ENCODE data around the gene DLGAP4. TPM values are rescaled to one million over a fixed set of nuclear protein-coding genes. Genes with fewer than 3 reads are reported as not detected.

DLGAP4 gene
- polyA plus RNA-seq, 1 experiment, result 34.9 TPM

- H3K36me3 ChIP-seq (ENCODE audit: control insufficient read depth, insufficient read depth, low read length), result peaks cover 37% of the 10 kb centered on the region
- DNase-seq (ENCODE audit: low read depth), result no peak
- ChIA-PET POLR2A (no interaction called here), CTCF (interaction anchor here (0.6 to 1.9 kb wide), 3 partner anchors 10 to 36 kb away, joined by 3 to 6 read pairs (median 3); no protein-coding TSS in a partner anchor)
- H3K4me3 ChIP-seq (ENCODE audit: low read depth, low read length), result no peak overlapping the region
- no peak for TF ChIP-seq CTCF (IDR thresholded peaks at IDR 0.05; ENCODE audit: insufficient read depth, low read depth, low read length)
- H3K27me3 ChIP-seq (ENCODE audit: control insufficient read depth, insufficient read depth, low read length), result no peaks in the 10 kb centered on the region
Measured at GRCh38 chr20:36528875-36529417, 222.8 kb downstream of the DLGAP4 start.

- peaks cover 12% of the 10 kb centered on the region for H3K36me3 ChIP-seq (ENCODE audit: control insufficient read depth, insufficient read depth, low read length)
- no peak for TF ChIP-seq CTCF (IDR thresholded peaks at IDR 0.05; ENCODE audit: insufficient read depth, low read depth, low read length)
- DNase-seq (ENCODE audit: low read depth), result no peak
- ChIA-PET CTCF (no interaction called here), POLR2A (no interaction called here)
- no peaks in the 10 kb centered on the region for H3K27me3 ChIP-seq (ENCODE audit: control insufficient read depth, insufficient read depth, low read length)
- no peak overlapping the region for H3K4me3 ChIP-seq (ENCODE audit: low read depth, low read length)
Measured at GRCh38 chr20:36532388-36532787, 226.2 kb downstream of the DLGAP4 start.

- Histone ChIP-seq H3K27me3 (ENCODE audit: control insufficient read depth, insufficient read depth, low read length) (no peaks in the 10 kb centered on the region), H3K4me3 (ENCODE audit: low read depth, low read length) (no peak overlapping the region), H3K36me3 (ENCODE audit: control insufficient read depth, insufficient read depth, low read length) (peaks cover 9% of the 10 kb centered on the region)
- no peak for TF ChIP-seq CTCF (IDR thresholded peaks at IDR 0.05; ENCODE audit: insufficient read depth, low read depth, low read length)
- POLR2A ChIA-PET, result no interaction called here
- no peak for DNase-seq (ENCODE audit: low read depth)
- CTCF ChIA-PET, result no interaction called here
Measured at GRCh38 chr20:36532822-36533221, 226.7 kb downstream of the DLGAP4 start.

DNA sequence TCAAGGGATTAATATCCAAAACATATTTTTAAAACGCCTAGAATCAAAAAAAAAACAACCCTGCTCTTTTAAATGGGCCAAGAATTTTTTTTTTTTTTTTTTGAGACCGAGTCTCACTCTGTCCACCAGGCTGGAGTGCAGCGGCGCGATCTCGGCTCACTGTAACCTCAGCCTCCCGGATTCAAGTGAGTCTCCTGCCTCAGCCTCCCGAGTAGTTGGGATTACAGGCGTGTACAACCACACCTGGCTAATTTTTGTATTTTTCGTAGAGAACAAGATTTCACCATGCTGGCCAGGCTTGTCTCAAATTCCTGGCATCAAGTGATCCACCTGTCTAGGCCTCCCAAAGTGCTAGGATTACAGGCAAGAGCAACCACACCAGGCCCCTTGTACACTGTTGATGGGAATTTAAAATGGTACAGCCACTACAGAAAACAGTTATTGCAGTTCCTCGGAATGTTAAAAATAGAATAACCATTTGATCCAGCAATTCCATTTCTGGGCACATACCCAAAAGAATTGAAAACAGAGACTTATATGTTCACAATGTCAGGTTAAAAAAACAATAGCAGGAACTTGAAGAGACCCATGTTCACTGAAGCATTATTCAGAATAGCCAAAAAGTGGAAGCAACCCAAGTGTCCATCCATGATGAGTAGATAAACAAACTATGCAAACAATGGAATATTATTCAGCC is 232.0 kb downstream of the DLGAP4 start:
- POLR2A ChIA-PET, result no interaction called here
- no peak for TF ChIP-seq CTCF (IDR thresholded peaks at IDR 0.05; ENCODE audit: insufficient read depth, low read depth, low read length)
- CTCF ChIA-PET, result interaction anchor here (0.8 kb wide), 1 partner anchor 336 kb away, joined by 3 read pairs; no protein-coding TSS in a partner anchor
- DNase-seq (ENCODE audit: low read depth), result no peak
- no peaks in the 10 kb centered on the region for H3K36me3 ChIP-seq (ENCODE audit: control insufficient read depth, insufficient read depth, low read length)
- no peak overlapping the region for H3K4me3 ChIP-seq (ENCODE audit: low read depth, low read length)
- H3K27me3 ChIP-seq (ENCODE audit: control insufficient read depth, insufficient read depth, low read length), result no peaks in the 10 kb centered on the region

DNA sequence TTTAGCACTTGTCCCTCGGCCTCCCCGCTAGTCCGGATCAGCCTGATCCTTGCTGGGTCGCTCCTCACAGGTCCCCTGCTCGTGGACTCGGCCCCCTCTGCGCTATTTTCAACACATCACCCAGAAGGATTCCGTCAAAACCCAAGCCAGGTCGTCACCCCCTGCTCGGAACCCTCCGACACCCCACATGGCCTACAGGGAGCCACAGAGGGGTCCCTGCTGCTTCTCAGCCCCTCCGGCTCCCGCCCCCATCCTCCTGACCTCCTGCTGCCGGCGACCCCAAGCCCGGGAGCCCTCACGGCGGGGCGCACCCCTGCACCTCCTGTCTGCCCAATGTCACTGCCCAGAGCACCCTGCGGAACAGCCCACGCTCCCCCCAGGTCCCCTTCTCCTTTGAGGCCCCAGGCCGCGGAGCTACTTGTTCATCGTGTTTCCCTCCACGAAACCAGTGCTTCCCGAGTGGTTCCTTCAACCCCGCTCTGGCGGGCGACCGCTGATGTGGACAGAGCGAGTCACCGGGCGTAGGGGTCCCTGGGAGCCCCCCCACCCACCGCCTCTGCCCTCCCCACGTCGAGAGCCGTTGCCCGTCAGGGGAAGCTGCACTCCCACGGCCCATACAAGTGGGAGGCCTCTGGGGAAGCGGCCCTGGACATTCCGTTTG is 234.5 kb downstream of the DLGAP4 start:
- CTCF ChIA-PET, result interaction anchor here (0.9 to 1.6 kb wide), 4 partner anchors 52 to 342 kb away, joined by 3 to 5 read pairs (median 4); no protein-coding TSS in a partner anchor
- DNase-seq (ENCODE audit: low read depth), result no peak
- POLR2A ChIA-PET, result no interaction called here
- no peak for TF ChIP-seq CTCF (IDR thresholded peaks at IDR 0.05; ENCODE audit: insufficient read depth, low read depth, low read length)
- Histone ChIP-seq H3K36me3 (ENCODE audit: control insufficient read depth, insufficient read depth, low read length) (peaks cover 7% of the 10 kb centered on the region), H3K27me3 (ENCODE audit: control insufficient read depth, insufficient read depth, low read length) (no peaks in the 10 kb centered on the region), H3K4me3 (ENCODE audit: low read depth, low read length) (peak overlapping the region; percentile 99)
